GM21786 (cell line): Measurements from ENCODE around the gene ZNF32.
A peak's percentile ranks its signal among the peaks of the same experiment; 100 is the strongest.

Source experiments
- ATAC-seq: cut with Tn5 transposase; IDR thresholded peaks from one replicate; pipeline ENCODE4 v1.9.1; 2021; ENCODE audit not compliant: unreplicated experiment

The ZNF32 gene

DNA sequence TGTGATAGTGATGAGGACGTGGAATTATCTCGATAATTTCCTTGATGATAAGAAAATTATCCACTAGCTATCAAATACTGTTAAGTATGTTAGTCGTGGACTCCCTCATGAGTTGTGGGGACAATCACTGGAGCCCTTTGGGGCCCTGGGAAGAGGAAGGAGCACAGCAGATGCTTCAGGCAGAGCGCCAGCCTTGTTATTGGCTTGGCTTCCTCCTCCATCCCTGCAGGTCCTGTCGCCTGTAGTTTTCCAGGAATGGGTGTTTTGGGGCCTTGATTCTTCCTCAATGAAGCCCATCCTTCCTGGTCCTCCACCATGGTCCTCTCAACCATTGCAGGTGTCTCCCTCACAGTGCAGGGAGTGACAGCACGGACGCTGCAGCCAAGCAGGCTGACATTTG lies 32.5 kb upstream of the ZNF32 start:
- no peak for ATAC-seq

DNA sequence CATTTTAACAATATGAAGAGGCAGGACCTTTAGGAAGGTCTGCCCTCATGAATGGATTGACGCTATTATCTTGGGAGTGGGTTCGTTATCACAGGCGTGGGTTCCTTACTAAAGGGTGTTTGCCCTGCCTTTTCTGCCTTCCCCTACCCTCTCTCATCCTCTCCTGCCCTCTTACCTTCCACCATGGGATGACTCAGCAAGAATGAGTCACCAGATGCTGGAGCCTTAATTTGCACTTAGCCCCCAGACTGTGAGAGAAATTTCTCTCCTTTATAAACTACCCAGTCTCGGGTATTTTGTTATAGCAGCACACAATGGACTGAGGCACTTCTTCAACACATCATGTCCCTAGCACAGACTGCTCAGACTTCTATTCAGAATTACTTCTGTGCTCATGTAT lies 31.4 kb upstream of the ZNF32 start:
- ATAC-seq, result no peak

DNA sequence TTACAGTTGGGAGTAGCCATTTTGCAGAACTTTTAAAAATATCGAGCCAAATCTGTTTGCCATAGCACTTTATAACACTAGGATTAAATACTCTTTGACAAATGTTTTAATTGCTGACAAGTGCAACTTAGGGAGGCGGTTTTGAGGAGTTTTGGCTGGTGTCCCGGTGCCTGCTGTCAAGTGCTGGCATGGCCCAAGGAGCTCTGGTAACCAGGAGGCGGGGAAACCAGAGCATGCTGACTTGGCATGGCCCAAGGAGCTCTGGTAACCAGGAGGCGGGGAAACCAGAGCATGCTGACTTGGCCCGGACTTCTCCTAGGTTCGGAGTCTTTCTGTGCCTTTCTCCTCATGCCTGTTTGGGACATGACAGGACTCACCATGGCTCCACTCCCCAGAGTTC lies 30.8 kb upstream of the ZNF32 start:
- no peak for ATAC-seq

DNA sequence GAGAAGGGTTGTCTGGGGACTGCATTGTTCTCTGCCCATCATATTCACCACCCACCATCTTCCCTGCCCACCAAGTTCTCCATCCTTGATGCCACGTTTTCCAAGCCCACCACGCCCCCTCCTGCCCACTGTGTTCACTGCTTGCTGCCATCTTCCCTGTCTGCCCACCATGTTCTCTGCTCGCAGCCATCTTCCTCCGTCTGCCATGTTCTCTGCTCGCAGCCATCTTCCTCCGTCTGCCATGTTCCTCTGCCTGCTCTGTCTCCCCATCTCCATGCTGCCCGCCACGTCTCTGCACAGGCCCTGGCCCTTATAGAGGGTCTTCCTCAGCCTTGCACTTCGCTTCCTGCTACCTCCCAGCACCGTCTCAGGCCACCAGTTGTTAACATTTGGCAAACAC lies 30.0 kb upstream of the ZNF32 start:
- ATAC-seq, result no peak

DNA sequence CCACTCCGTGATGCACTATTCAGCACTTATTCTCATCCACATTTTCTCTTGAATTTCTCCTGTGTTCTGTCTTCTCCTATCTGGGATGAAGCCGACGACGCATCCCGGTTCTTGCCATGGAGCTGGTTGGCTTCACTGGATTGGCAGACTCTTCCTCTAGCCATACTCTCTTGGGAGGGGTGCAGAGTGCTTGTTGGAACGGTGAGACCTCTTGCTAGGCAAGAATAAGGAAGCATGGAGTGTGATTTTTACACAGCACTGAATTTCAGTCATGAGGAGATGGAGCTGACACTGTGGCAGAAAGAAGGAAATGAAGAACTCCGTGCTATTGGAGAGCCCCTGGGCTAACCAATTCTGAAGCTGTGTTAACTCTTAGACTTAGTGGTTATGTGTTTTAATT lies 28.2 kb upstream of the ZNF32 start:
- no peak for ATAC-seq

GRCh38 chr10:43676331-43676730 lies 27.6 kb upstream of the ZNF32 start:
- ATAC-seq, result no peak

GRCh38 chr10:43674553-43675210 lies 26.0 kb upstream of the ZNF32 start:
- ATAC-seq, result no peak

DNA sequence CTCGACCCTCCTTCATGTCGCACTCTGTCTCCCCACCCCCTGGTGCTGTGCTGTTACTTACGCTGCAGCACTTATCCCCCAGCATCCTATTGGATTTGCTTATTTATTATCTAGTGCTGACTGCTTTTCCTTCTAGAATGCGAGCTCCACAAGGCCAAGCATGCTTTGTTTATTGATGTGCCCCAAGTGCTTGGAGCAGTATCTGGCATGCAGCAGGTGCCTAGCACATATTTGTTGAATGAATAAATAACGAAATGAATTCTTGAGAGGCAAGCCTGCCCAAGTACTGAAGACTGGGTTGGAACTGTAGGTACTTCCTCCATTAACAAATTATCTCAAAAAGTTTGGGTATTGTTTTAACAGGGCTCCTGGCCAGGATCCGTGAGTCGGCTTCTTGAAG lies 24.8 kb upstream of the ZNF32 start:
- no peak for ATAC-seq

DNA sequence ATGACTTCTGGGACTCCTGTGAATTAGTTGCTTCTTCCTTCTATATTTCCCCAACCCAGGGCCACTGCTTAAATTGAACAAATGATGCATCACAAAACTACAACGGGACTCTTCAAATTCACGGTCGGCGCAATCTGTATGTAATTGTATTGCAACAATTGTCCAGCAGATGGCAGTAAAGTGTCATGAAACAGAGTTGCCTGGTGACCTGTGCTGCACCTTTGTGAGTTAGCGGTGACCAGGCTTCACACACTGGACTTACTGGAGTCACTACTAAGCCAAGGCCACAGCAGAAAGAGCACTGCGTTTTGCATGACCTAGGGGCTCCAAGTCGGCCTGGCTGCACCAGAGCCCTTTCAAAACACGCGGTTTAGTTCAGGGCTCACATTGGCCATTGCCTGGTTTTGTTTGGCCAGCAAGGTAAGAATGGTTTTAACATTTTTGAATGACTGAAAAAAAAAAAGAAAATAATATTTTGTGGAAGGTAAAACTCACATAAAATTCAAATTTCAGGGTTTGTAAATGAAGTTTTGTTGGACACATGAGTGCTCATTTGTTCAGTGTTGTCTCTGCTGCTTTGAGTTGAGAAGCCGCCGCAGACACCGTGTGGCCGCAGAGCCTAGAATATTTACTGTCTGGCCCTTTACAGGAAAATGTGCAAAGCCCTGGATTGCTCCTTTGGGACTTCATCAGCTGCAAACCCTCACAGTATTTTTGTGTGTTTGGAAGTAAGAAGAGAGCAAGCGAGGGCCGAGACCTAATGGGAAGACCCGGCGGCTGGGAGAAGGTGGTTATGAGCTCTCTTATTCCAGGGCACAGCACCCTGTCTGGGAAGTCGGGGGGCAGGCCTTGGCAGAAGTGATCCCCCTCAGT lies 23.2 kb upstream of the ZNF32 start:
- ATAC-seq, result no peak

GRCh38 chr10:43669386-43669785 lies 20.7 kb upstream of the ZNF32 start:
- no peak for ATAC-seq

DNA sequence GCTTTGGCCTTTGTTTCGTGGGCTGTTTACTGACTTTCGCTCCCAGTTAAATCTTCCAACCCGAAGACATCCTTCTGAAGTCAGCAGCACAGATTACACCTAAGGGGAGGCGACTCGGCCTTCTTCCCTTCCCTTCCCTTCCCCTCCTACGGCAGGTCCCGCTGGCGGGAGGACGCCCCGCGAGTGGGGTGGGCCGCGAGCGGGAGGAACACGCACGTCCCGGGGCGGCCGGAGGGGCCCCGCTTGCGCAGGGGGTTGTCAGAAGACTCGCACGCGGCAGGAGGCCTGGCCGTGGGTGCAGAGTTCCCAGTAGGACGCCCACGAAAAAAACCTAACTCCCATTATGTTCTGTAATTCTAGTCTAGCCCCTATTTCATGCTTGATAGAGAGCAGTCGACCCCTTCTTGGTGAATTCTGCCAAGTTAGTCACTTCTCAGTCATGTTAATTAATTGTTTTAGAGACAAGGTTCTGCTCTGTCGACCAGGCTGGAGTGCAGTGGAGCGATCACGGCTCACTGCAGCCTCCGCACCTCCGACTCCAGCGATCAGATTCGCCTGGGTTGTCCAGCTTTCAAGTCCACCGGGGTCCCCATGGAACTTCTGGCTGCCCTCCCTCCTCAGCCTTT lies 19.2 kb upstream of the ZNF32 start:
- no peak for ATAC-seq

GRCh38 chr10:43667317-43667731 lies 18.6 kb upstream of the ZNF32 start:
- ATAC-seq, result no peak

DNA sequence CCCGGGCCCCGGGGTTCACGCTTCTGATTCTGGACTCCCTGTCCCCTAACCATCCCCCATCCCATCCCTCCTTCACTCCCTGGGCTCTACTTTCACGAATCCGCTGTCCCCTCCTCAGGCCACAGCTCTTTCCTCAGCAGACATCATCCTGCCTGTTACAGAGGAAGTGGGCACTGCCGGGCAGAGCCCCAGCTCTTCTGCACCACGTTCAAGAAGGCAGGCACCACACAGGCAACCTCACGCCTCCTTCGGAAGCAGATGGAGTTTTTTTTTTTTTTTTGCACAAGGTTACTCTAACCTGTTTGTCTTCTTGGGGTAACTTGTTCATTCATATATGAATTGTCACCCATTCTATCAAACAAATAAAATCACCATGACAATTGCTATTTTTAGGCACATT lies 17.9 kb upstream of the ZNF32 start:
- ATAC-seq, result no peak

- ATAC-seq, result no peak
Observed at GRCh38 chr10:43665054-43665453, 16.4 kb upstream of the ZNF32 start.

DNA sequence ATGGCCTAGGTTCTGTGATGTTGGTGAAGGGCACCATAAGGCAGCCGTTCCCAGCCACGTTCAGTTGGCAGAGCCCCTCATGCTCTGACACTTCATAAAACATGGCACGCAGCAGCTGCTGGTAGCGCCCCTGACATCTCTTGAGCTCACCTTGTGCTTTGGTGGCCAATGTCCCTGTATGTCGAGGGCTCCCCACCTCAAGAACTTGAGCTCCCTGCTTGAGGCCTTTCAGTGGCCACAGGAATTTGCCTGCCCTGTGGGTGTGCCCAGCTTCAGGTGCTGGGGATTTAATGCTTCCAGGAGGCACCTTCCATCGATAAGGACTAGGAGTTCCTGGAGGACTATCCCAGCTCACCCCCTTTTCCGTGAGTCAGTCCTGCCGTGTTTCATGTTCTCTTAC lies 9.5 kb upstream of the ZNF32 start:
- no peak for ATAC-seq

DNA sequence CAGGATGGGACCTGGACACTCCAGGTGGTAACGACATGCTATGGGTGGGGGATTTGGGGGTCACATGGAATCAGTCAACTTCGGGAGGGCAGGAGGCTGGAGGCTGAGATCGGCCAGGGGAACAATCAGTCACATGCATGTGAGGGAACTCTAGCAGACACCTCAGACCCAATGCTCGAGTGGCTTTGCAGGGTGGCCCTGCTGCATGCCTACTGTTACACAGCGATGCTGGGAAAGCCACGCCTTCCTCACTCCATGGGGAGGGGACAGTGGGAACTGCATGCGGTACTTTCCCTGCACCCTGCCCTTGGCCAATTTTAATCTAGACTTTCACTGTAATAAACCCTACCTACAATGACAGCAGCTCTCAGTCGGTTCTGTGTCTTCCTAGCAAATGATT lies 6.6 kb upstream of the ZNF32 start:
- no peak for ATAC-seq

GRCh38 chr10:43653746-43654145 lies 5.1 kb upstream of the ZNF32 start:
- no peak for ATAC-seq

DNA sequence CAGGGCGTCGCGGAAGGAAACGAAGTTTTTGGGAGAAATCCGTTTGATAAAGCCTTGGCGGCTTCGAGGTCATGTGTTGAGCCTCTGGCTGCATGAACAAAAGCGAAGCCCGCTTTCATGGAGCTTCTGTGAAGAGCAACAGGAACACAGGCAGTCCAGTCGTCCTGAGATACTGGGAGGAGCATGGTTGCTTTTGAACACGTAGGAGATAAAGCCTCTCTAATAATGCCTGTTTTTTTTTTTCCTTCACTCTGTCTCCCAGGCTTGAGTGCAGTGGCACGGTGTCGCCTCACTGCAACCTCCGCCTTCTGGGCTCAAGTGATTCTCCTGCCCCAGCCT lies 473 bp upstream of the ZNF32 start:
- peak; percentile 3 for ATAC-seq

DNA sequence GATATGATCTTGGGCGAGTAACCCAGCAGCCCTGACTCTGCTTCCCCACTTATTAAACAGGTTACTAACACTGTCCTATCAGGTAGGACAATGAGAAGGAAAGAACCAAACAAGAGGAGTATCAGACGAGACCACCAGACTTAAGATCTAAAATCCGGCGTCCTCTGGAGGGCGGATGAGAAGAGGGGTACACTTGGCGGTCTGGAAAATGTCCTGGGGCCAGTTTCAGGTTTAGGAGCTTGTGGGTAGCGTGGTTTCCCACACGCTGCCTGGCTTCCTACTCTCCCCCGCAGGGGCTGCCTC lies 635 bp downstream of the ZNF32 start:
- ATAC-seq, result peak; percentile 7

DNA sequence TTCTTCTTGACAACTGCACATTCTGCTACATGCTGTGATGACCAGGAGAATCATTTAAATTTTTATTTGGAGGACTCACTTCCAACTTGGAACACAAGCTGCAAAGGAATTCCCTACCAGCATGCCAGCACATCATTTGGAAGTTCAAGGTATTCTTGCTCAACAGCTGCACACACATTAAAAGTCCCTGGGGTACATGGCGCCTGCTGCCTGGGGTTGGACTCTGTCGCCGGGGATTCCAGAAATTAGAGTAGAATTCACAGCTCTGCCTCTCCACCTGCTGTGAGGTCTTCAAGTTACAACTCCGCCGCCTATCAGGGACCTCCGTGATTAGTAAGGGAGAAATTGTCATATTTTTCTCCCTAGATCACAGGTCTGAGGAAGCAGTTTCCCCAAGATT lies 1.1 kb downstream of the ZNF32 start:
- no peak for ATAC-seq

DNA sequence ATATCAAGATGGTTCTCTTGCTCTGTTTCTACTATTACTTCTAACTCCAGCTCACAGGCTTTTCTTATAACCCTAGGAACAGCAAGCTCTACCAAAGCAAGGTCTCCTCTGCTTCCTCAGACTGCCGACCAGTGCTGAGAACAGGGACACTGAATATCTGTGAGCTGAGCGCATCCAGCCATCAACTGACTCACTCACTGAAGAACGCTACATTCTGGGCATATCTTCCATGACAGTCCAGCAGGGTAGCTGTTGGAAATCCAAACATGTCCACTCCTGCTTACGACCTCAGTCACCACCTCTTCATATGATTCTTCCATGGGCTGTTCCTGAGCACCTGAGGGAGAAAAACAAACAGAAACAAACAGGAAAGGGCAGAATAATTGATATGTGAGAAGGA lies 2.8 kb downstream of the ZNF32 start:
- no peak for ATAC-seq

DNA sequence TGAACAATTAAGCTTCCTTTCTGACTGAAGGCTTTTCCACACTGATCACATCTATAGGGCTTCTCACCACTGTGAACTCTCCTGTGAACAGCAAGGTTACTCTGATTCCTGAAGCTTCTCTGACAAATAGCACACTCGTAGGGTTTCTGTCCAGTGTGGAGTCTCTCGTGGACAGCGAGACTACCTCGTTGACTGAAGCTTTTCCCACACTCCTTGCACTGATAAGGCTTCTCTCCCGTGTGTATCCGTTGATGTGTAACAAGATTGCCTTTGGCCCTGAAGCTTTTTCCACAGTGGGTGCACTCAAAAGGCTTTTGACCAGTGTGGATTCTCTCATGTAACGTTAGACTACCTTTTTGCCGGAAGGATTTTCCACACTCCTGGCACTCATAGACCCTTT lies 4.4 kb downstream of the ZNF32 start:
- no peak for ATAC-seq

DNA sequence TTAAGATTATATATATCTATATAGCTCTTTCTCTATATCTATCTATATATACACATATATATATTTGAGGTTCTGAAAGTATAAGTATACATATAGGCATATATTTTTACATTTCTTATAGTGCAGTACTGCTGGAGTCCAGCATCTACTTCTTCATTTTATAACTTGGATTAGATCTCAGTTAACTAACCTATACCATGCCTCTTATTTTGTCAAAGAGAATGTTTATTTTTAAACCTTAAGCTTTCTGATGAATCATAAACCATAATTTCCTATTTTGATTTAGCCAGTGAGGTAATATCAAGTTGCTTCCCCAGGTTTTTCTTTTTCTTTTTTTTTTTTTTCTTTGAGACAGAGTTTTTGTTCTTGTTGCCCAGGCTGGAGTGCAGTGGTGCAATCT lies 8.1 kb downstream of the ZNF32 start:
- no peak for ATAC-seq
